Lower lobe of right lung (tissue), 2 donors: ENCODE measurements around the gene PDE2A. TPM values are rescaled to one million over a fixed set of nuclear protein-coding genes. Genes with fewer than 3 reads are reported as not detected.

Source experiments
- ATAC-seq, 2 donors: fragments of 200-7000 bp; cut with Tn5 transposase; one replicate each; pipeline ENCODE4 v1.9.1; 2020 to 2022; ENCODE audit warnings: mild to moderate bottlenecking in 2 of 2, moderate library complexity in 2 of 2
- DNase-seq: peaks from one replicate; pipeline ENCODE4 v3.0.0-alpha.2; 2020
- H3K27ac ChIP-seq: fragments of 200-600 bp; one replicate; pipeline ENCODE4 v1.8.0; 2022
- H3K27me3 ChIP-seq: fragments of 200-600 bp; one replicate; pipeline ENCODE4 v1.8.0; 2022; ENCODE audit warnings: low read depth
- H3K36me3 ChIP-seq: fragments of 200-600 bp; one replicate; pipeline ENCODE4 v1.8.0; 2022; ENCODE audit warnings: mild to moderate bottlenecking
- H3K4me1 ChIP-seq: fragments of 200-600 bp; one replicate; pipeline ENCODE4 v1.8.0; 2022
- H3K4me3 ChIP-seq: fragments of 200-600 bp; one replicate; pipeline ENCODE4 v1.8.0; 2022; ENCODE audit warnings: mild to moderate bottlenecking
- H3K9me3 ChIP-seq: fragments of 200-600 bp; one replicate; pipeline ENCODE4 v1.8.0; 2022
- CTCF ChIP-seq: fragments of 200-600 bp; IDR thresholded peaks from one replicate; pipeline ENCODE4 v1.8.0; 2022; ENCODE audit warnings: antibody characterized with exemption, mild to moderate bottlenecking
- intact Hi-C: fragments of 100-400 bp; cut with DNase I; formaldehyde crosslinking; loops from one replicate; pipeline ENCODE4 v1.11.0; 2022
- total RNA-seq: library from RNA; stranded (reverse); fragmentation: NEBNext Ultra II Directional; extraction: Animal tissue kit (Norgen Biotek cat#: 25700); gene quantifications from one replicate; pipeline ENCODE4 v1.2.1, GENCODE V29; 2021
- donor health status: DM: no; HTN: yes; CAD: no; lungs with severe emphysema.

The PDE2A gene
- total RNA-seq, 1 donor from 2014 or later = 19.5 TPM

GRCh38 chr11:72621008-72621610 lies 53.1 kb downstream of the PDE2A start:
- intact Hi-C loops = no loop called here
- H3K27ac ChIP-seq = no peak overlapping the region
- H3K4me3 ChIP-seq = no peak overlapping the region
- no peak for DNase-seq
- ATAC-seq = no peak
- no peak for TF ChIP-seq CTCF
- H3K9me3 ChIP-seq = no peaks in the 10 kb centered on the region
- H3K27me3 ChIP-seq = peaks cover 6% of the 10 kb centered on the region
- H3K4me1 ChIP-seq = peaks cover 31% of the 10 kb centered on the region
- H3K36me3 ChIP-seq = no peaks in the 10 kb centered on the region

GRCh38 chr11:72618803-72619202 lies 55.4 kb downstream of the PDE2A start:
- peaks cover 15% of the 10 kb centered on the region for H3K27me3 ChIP-seq
- no peak for ATAC-seq
- H3K36me3 ChIP-seq = no peaks in the 10 kb centered on the region
- intact Hi-C loops = no loop called here
- no peak overlapping the region for H3K4me3 ChIP-seq
- peaks cover 13% of the 10 kb centered on the region for H3K4me1 ChIP-seq
- DNase-seq = no peak
- no peaks in the 10 kb centered on the region for H3K9me3 ChIP-seq
- H3K27ac ChIP-seq = no peak overlapping the region
- TF ChIP-seq CTCF = no peak

GRCh38 chr11:72617080-72617762 lies 57.0 kb downstream of the PDE2A start:
- no peak for TF ChIP-seq CTCF
- peak overlapping the region; percentile 46 for H3K27ac ChIP-seq
- ATAC-seq (peak; percentile 4 to 10), DNase-seq (no peak)
- H3K36me3 ChIP-seq = no peaks in the 10 kb centered on the region
- intact Hi-C loops = no loop called here
- H3K4me3 ChIP-seq = no peak overlapping the region
- peaks cover 12% of the 10 kb centered on the region for H3K27me3 ChIP-seq
- no peaks in the 10 kb centered on the region for H3K9me3 ChIP-seq
- H3K4me1 ChIP-seq = peaks cover 18% of the 10 kb centered on the region

GRCh38 chr11:72616655-72617054 lies 57.6 kb downstream of the PDE2A start:
- Histone ChIP-seq H3K9me3 (no peaks in the 10 kb centered on the region), H3K36me3 (no peaks in the 10 kb centered on the region), H3K27me3 (peaks cover 12% of the 10 kb centered on the region), H3K27ac (peak overlapping the region; percentile 46), H3K4me3 (no peak overlapping the region), H3K4me1 (peaks cover 21% of the 10 kb centered on the region)
- DNase-seq (no peak), ATAC-seq (no peak)
- no peak for TF ChIP-seq CTCF
- intact Hi-C loops = no loop called here

GRCh38 chr11:72615329-72615728 lies 58.9 kb downstream of the PDE2A start:
- ATAC-seq = no peak
- H3K36me3 ChIP-seq = no peaks in the 10 kb centered on the region
- peaks cover 22% of the 10 kb centered on the region for H3K4me1 ChIP-seq
- TF ChIP-seq CTCF = no peak
- no peaks in the 10 kb centered on the region for H3K9me3 ChIP-seq
- no peak overlapping the region for H3K27ac ChIP-seq
- H3K4me3 ChIP-seq = no peak overlapping the region
- intact Hi-C loops = no loop called here
- no peak for DNase-seq
- H3K27me3 ChIP-seq = peaks cover 12% of the 10 kb centered on the region
